Neural cell (in vitro differentiated cells): ENCODE measurements around the gene BRINP1. TPM values are rescaled to one million over a fixed set of nuclear protein-coding genes. Genes with fewer than 3 reads are reported as not detected.

Experiments used
- H2AFZ ChIP-seq: fragments of 200-600, 300-800 bp; sonication (generic), shearing (Covaris generic); 2 replicates; pipeline ENCODE4 v1.6.0; 2014; ENCODE audit warnings: low read depth, mild to moderate bottlenecking, antibody characterized with exemption, low read length, moderate library complexity
- H3F3A ChIP-seq: fragments of 200-600 bp; shearing (Covaris generic); 2 replicates; pipeline ENCODE4 v1.6.1; 2016; ENCODE audit warnings: mild to moderate bottlenecking, moderate library complexity, mixed read lengths, antibody characterized with exemption, low read length; ENCODE audit not compliant: insufficient read depth, poor library complexity, severe bottlenecking
- H3K27ac ChIP-seq: fragments of 200-600, 300-800 bp; sonication (generic), shearing (Covaris generic); 2 replicates; pipeline ENCODE4 v1.5.1; 2014; ENCODE audit warnings: mild to moderate bottlenecking, low read length, moderate library complexity
- H3K27me3 ChIP-seq: fragments of 300-800, 200-600 bp; sonication (generic), shearing (Covaris generic); 2 replicates; pipeline ENCODE4 v1.6.0; 2014; ENCODE audit warnings: mild to moderate bottlenecking, low read depth, low read length, moderate library complexity; ENCODE audit not compliant: insufficient read depth
- H3K36me3 ChIP-seq: fragments of 300-800, 200-600 bp; sonication (generic), shearing (Covaris generic); 2 replicates; pipeline ENCODE4 v1.5.1; 2014; ENCODE audit warnings: mild to moderate bottlenecking, antibody characterized with exemption, low read length, moderate library complexity; ENCODE audit not compliant: insufficient read depth
- H3K4me2 ChIP-seq: fragments of 300-800, 200-600 bp; sonication (generic), shearing (Covaris generic); 2 replicates; pipeline ENCODE4 v1.6.0; 2014; ENCODE audit warnings: mild to moderate bottlenecking, low read length
- H3K4me3 ChIP-seq: fragments of 300-800, 200-600 bp; sonication (generic), shearing (Covaris generic); 2 replicates; pipeline ENCODE4 v1.5.1; 2014; ENCODE audit warnings: mild to moderate bottlenecking, low read length, moderate library complexity
- H3K79me2 ChIP-seq: fragments of 200-600 bp; shearing (Covaris generic); replicated peaks from 2 replicates; pipeline ENCODE4 v1.6.0; 2014; ENCODE audit warnings: mild to moderate bottlenecking, low read length, moderate library complexity; ENCODE audit not compliant: insufficient read depth
- H3K9ac ChIP-seq: fragments of 300-800, 200-600 bp; sonication (generic), shearing (Covaris generic); 2 replicates; pipeline ENCODE4 v1.6.1; 2016; ENCODE audit warnings: mild to moderate bottlenecking, low read length, mixed read lengths
- H3K9me2 ChIP-seq: fragments of 200-600 bp; shearing (Covaris generic); 2 replicates; pipeline ENCODE4 v1.6.1; 2016; ENCODE audit warnings: mild to moderate bottlenecking, low read length, mixed read lengths; ENCODE audit not compliant: insufficient read depth
- H3K9me3 ChIP-seq: fragments of 200-600, 300-800 bp; sonication (generic), shearing (Covaris generic); 2 replicates; pipeline ENCODE4 v1.6.1; 2016; ENCODE audit warnings: mild to moderate bottlenecking, mixed run types, low read length, moderate library complexity, mixed read lengths
- H4K20me1 ChIP-seq: fragments of 200-600 bp; shearing (Covaris generic); 2 replicates; pipeline ENCODE4 v1.6.1; 2016; ENCODE audit warnings: mild to moderate bottlenecking, mixed run types; ENCODE audit not compliant: insufficient read depth
- CTCF ChIP-seq: fragments of 450-650 bp; IDR thresholded peaks from 2 replicates; pipeline ENCODE4 v1.5.1; 2014; ENCODE audit warnings: antibody characterized with exemption, mild to moderate bottlenecking, moderate library complexity; ENCODE audit not compliant: poor library complexity, severe bottlenecking
- EP300 ChIP-seq: fragments of 450-650 bp; conservative IDR thresholded peaks from 2 replicates; pipeline ENCODE4 v1.6.1; 2014; ENCODE audit warnings: antibody characterized with exemption, mild to moderate bottlenecking, moderate library complexity; ENCODE audit not compliant: poor library complexity, severe bottlenecking
- EZH2 ChIP-seq: fragments of 200-600, 300-800 bp; shearing (Covaris generic), sonication (generic); IDR thresholded peaks from 2 replicates; pipeline ENCODE4 v1.6.1; 2014; ENCODE audit warnings: antibody characterized with exemption, low read length, borderline replicate concordance, mild to moderate bottlenecking; ENCODE audit not compliant: insufficient read depth, poor library complexity, severe bottlenecking
- MXI1 ChIP-seq: fragments of 450-650 bp; conservative IDR thresholded peaks from 2 replicates; pipeline ENCODE4 v1.6.1; 2014; ENCODE audit warnings: antibody characterized with exemption, mild to moderate bottlenecking; ENCODE audit not compliant: poor library complexity, severe bottlenecking
- POLR2AphosphoS5 ChIP-seq: IDR thresholded peaks from 2 replicates; pipeline ENCODE4 v1.6.1; 2012
- RAD21 ChIP-seq: fragments of 450-650 bp; conservative IDR thresholded peaks from 2 replicates; pipeline ENCODE4 v1.6.1; 2014; ENCODE audit warnings: antibody characterized with exemption, mild to moderate bottlenecking, moderate library complexity
- SMC3 ChIP-seq: fragments of 450-650 bp; conservative IDR thresholded peaks from 2 replicates; pipeline ENCODE4 v1.6.1; 2014; ENCODE audit warnings: antibody characterized with exemption, mild to moderate bottlenecking, moderate library complexity; ENCODE audit not compliant: poor library complexity
- TAF1 ChIP-seq: IDR thresholded peaks from 2 replicates; pipeline ENCODE4 v1.6.1; 2012; ENCODE audit warnings: low read depth
- polyA plus RNA-seq: library from polyadenylated mRNA; depleted of rRNA; stranded (reverse); fragments of >200 nt; gene quantifications from 2 replicates; pipeline ENCODE4 v1.2.3, GENCODE V29; 2014
- TF ChIP-seq, protein P1 (sequence below): IDR thresholded peaks from 2 replicates; pipeline ENCODE4 v1.6.1; 2012; ENCODE audit warnings: borderline replicate concordance

Gene BRINP1
- polyA plus RNA-seq, 1 donor from 2014 or later = 15.6 TPM

DNA sequence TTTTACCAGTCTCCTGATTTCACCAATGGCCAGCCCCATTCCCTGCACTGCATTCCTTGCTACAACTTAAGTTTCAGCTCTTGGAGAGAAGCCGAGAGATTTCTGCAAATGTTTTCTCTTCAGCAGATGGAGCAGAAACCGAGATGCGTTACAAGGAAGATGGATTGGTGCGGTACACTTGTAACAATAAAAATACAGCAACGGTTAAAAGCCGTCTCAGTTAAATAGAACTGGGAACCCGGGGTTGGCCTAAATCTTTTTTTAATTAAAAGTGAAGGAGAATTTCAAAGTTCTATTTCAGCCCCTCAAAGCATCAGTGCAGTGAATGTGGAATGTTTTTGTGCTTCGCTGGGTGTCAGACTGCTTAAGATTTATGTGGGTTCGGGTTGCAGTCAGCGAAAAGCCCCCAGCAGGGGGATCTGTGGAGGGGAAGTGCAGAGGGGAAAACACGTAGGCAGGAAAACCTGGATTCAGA is 19.8 kb downstream of the BRINP1 start:
- Histone ChIP-seq H3K27me3 (no peaks in the 10 kb centered on the region), H3K4me3 (no peak overlapping the region), H3K4me2 (no peak overlapping the region), H3K36me3 (no peaks in the 10 kb centered on the region), H3K27ac (no peak overlapping the region), H3K79me2 (no peaks in the 10 kb centered on the region), H4K20me1 (no peaks in the 10 kb centered on the region), H3K9me3 (no peaks in the 10 kb centered on the region), H3K9me2 (no peaks in the 10 kb centered on the region), H2AFZ (no peak overlapping the region), H3F3A (no peaks in the 10 kb centered on the region), H3K9ac (no peak overlapping the region)
- TF ChIP-seq EP300 (no peak), POLR2AphosphoS5 (no peak), SMC3 (no peak), TAF1 (no peak), MXI1 (no peak), CTCF (no peak), EZH2 (no peak), RAD21 (no peak)
- TF ChIP-seq, protein P1, sequence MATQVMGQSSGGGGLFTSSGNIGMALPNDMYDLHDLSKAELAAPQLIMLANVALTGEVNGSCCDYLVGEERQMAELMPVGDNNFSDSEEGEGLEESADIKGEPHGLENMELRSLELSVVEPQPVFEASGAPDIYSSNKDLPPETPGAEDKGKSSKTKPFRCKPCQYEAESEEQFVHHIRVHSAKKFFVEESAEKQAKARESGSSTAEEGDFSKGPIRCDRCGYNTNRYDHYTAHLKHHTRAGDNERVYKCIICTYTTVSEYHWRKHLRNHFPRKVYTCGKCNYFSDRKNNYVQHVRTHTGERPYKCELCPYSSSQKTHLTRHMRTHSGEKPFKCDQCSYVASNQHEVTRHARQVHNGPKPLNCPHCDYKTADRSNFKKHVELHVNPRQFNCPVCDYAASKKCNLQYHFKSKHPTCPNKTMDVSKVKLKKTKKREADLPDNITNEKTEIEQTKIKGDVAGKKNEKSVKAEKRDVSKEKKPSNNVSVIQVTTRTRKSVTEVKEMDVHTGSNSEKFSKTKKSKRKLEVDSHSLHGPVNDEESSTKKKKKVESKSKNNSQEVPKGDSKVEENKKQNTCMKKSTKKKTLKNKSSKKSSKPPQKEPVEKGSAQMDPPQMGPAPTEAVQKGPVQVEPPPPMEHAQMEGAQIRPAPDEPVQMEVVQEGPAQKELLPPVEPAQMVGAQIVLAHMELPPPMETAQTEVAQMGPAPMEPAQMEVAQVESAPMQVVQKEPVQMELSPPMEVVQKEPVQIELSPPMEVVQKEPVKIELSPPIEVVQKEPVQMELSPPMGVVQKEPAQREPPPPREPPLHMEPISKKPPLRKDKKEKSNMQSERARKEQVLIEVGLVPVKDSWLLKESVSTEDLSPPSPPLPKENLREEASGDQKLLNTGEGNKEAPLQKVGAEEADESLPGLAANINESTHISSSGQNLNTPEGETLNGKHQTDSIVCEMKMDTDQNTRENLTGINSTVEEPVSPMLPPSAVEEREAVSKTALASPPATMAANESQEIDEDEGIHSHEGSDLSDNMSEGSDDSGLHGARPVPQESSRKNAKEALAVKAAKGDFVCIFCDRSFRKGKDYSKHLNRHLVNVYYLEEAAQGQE = no peak

GRCh38 chr9:119343059-119343990 is 25.9 kb downstream of the BRINP1 start:
- H3K9me3 ChIP-seq = no peaks in the 10 kb centered on the region
- no peak overlapping the region for H3K27ac ChIP-seq
- H3K9ac ChIP-seq = no peak overlapping the region
- H3F3A ChIP-seq = no peaks in the 10 kb centered on the region
- no peak overlapping the region for H2AFZ ChIP-seq
- no peaks in the 10 kb centered on the region for H3K9me2 ChIP-seq
- H3K79me2 ChIP-seq = no peaks in the 10 kb centered on the region
- no peaks in the 10 kb centered on the region for H3K27me3 ChIP-seq
- no peaks in the 10 kb centered on the region for H3K36me3 ChIP-seq
- no peak overlapping the region for H3K4me2 ChIP-seq
- H4K20me1 ChIP-seq = no peaks in the 10 kb centered on the region
- H3K4me3 ChIP-seq = no peak overlapping the region
- TF ChIP-seq, protein P1 = no peak
- no peak for TF ChIP-seq POLR2AphosphoS5
- no peak for TF ChIP-seq EP300
- no peak for TF ChIP-seq CTCF
- no peak for TF ChIP-seq EZH2
- no peak for TF ChIP-seq TAF1
- no peak for TF ChIP-seq MXI1
